NCI-H1694 treated with DMSO at 0.1 percent for 48 hours (cell line): ENCODE data around the gene PAFAH1B1.
"Not testable (repeated sequence)": the region's sequence is repeated elsewhere in the genome, so short reads cannot be mapped to it uniquely, and the experiment has no call there.

ENCODE experiments used
- DNase-seq: peaks from one replicate; lab custom pipeline; 2025; lab: John Stamatoyannopoulos, UW

The PAFAH1B1 gene

GRCh38 chr17:2690165-2691068, 97.0 kb downstream of the PAFAH1B1 start:
- DNase-seq = no peak

- DNase-seq = no peak
Observed at GRCh38 chr17:2691069-2691871, 97.8 kb downstream of the PAFAH1B1 start.

GRCh38 chr17:2691965-2692780, 98.7 kb downstream of the PAFAH1B1 start:
- no peak for DNase-seq

GRCh38 chr17:2692781-2693135, 99.3 kb downstream of the PAFAH1B1 start:
- DNase-seq = no peak

- no peak for DNase-seq
Observed at GRCh38 chr17:2693561-2694380, 100.3 kb downstream of the PAFAH1B1 start.

- DNase-seq = no peak
Observed at GRCh38 chr17:2694381-2695242, 101.2 kb downstream of the PAFAH1B1 start.

- no peak for DNase-seq
Observed at GRCh38 chr17:2695243-2695960, 101.9 kb downstream of the PAFAH1B1 start.

- no peak for DNase-seq
Observed at GRCh38 chr17:2695961-2696760, 102.7 kb downstream of the PAFAH1B1 start.

- no peak for DNase-seq
Observed at GRCh38 chr17:2697611-2698162, 104.2 kb downstream of the PAFAH1B1 start.

- not testable (repeated sequence) for DNase-seq
Observed at GRCh38 chr17:2699216-2699805, 105.9 kb downstream of the PAFAH1B1 start.

- DNase-seq = no peak
Observed at GRCh38 chr17:2700030-2700490, 106.6 kb downstream of the PAFAH1B1 start.

- DNase-seq = peak; percentile 100
Observed at GRCh38 chr17:2700491-2701141, 107.2 kb downstream of the PAFAH1B1 start.

GRCh38 chr17:2701161-2701995, 107.9 kb downstream of the PAFAH1B1 start:
- no peak for DNase-seq

- no peak for DNase-seq
Observed at GRCh38 chr17:2701996-2702741, 108.7 kb downstream of the PAFAH1B1 start.

- no peak for DNase-seq
Observed at GRCh38 chr17:2703181-2703580, 109.7 kb downstream of the PAFAH1B1 start.

- DNase-seq = no peak
Observed at GRCh38 chr17:2703606-2704005, 110.2 kb downstream of the PAFAH1B1 start.
